Muscle layer of duodenum (tissue), 2 donors: ENCODE measurements around the gene RPH3AL.

Experiments used
- H3K27ac ChIP-seq: one replicate; pipeline ENCODE4 v1.7.0; 2013; ENCODE audit warnings: mild to moderate bottlenecking, low read length
- H3K27me3 ChIP-seq: one replicate; pipeline ENCODE4 v1.7.0; 2013; ENCODE audit warnings: low read depth, mild to moderate bottlenecking, control low read depth, low read length
- H3K36me3 ChIP-seq, 2 donors: one replicate each; pipeline ENCODE4 v1.7.0; 2013; ENCODE audit warnings: low read length in 2 of 2, control low read depth in 1 of 2, mild to moderate bottlenecking in 1 of 2; ENCODE audit not compliant: insufficient read depth in 2 of 2, control insufficient read depth in 1 of 2
- H3K4me1 ChIP-seq, 2 donors: one replicate each; pipeline ENCODE4 v1.7.0; 2013; ENCODE audit warnings: low read length in 2 of 2, mild to moderate bottlenecking in 2 of 2, control low read depth in 1 of 2, moderate library complexity in 1 of 2; ENCODE audit not compliant: insufficient read depth in 2 of 2, control insufficient read depth in 1 of 2
- H3K4me3 ChIP-seq, 2 donors: one replicate each; pipeline ENCODE4 v1.7.0; 2013; ENCODE audit warnings: low read length in 2 of 2, low read depth in 1 of 2, mild to moderate bottlenecking in 1 of 2
- H3K9me3 ChIP-seq, 2 donors: one replicate each; pipeline ENCODE4 v1.7.0; 2013; ENCODE audit warnings: low read length in 2 of 2, control low read depth in 1 of 2, mild to moderate bottlenecking in 1 of 2; ENCODE audit not compliant: control insufficient read depth in 1 of 2
- donor health status: healthy.

Gene RPH3AL

GRCh38 chr17:330993-331701, 21.5 kb downstream of the RPH3AL start:
- H3K4me3 ChIP-seq: peak overlapping the region; percentile 33 to 48
- peak overlapping the region; percentile 10 for H3K27ac ChIP-seq
- peaks cover 0 to 14% of the 10 kb centered on the region in 2 donors for H3K4me1 ChIP-seq
- H3K9me3 ChIP-seq: no peaks in the 10 kb centered on the region
- H3K27me3 ChIP-seq: no peaks in the 10 kb centered on the region
- no peaks in the 10 kb centered on the region for H3K36me3 ChIP-seq

GRCh38 chr17:329784-330420, 22.7 kb downstream of the RPH3AL start:
- H3K27ac ChIP-seq: no peak overlapping the region
- no peak overlapping the region for H3K4me3 ChIP-seq
- H3K36me3 ChIP-seq: peaks cover 0 to 6% of the 10 kb centered on the region in 2 donors
- H3K9me3 ChIP-seq: no peaks in the 10 kb centered on the region
- peaks cover 0 to 7% of the 10 kb centered on the region in 2 donors for H3K4me1 ChIP-seq
- no peaks in the 10 kb centered on the region for H3K27me3 ChIP-seq

GRCh38 chr17:327971-328370, 24.6 kb downstream of the RPH3AL start:
- Histone ChIP-seq H3K27me3 (no peaks in the 10 kb centered on the region), H3K27ac (no peak overlapping the region), H3K4me1 (no peaks in the 10 kb centered on the region), H3K9me3 (no peaks in the 10 kb centered on the region), H3K4me3 (no peak overlapping the region), H3K36me3 (peaks cover 0 to 6% of the 10 kb centered on the region in 2 donors)

- H3K4me1 ChIP-seq: no peaks in the 10 kb centered on the region
- H3K9me3 ChIP-seq: no peaks in the 10 kb centered on the region
- H3K27me3 ChIP-seq: no peaks in the 10 kb centered on the region
- H3K36me3 ChIP-seq: peaks cover 0 to 6% of the 10 kb centered on the region in 2 donors
- no peak overlapping the region for H3K4me3 ChIP-seq
- no peak overlapping the region for H3K27ac ChIP-seq
Observed at GRCh38 chr17:327296-327695, 25.3 kb downstream of the RPH3AL start.

GRCh38 chr17:326010-326621, 26.5 kb downstream of the RPH3AL start:
- H3K36me3 ChIP-seq: peaks cover 0 to 6% of the 10 kb centered on the region in 2 donors
- H3K4me3 ChIP-seq: no peak overlapping the region
- no peaks in the 10 kb centered on the region for H3K4me1 ChIP-seq
- no peaks in the 10 kb centered on the region for H3K9me3 ChIP-seq
- no peak overlapping the region for H3K27ac ChIP-seq
- no peaks in the 10 kb centered on the region for H3K27me3 ChIP-seq

- no peaks in the 10 kb centered on the region for H3K27me3 ChIP-seq
- no peaks in the 10 kb centered on the region for H3K9me3 ChIP-seq
- H3K4me3 ChIP-seq: no peak overlapping the region
- H3K4me1 ChIP-seq: no peaks in the 10 kb centered on the region
- H3K27ac ChIP-seq: no peak overlapping the region
- H3K36me3 ChIP-seq: peaks cover 0 to 6% of the 10 kb centered on the region in 2 donors
Observed at GRCh38 chr17:325270-326009, 27.2 kb downstream of the RPH3AL start.

GRCh38 chr17:323721-324571, 28.7 kb downstream of the RPH3AL start:
- H3K9me3 ChIP-seq: no peaks in the 10 kb centered on the region
- H3K27me3 ChIP-seq: no peaks in the 10 kb centered on the region
- no peak overlapping the region for H3K4me3 ChIP-seq
- no peak overlapping the region for H3K27ac ChIP-seq
- H3K4me1 ChIP-seq: no peaks in the 10 kb centered on the region
- peaks cover 0 to 8% of the 10 kb centered on the region in 2 donors for H3K36me3 ChIP-seq

GRCh38 chr17:323181-323580, 29.4 kb downstream of the RPH3AL start:
- peaks cover 0 to 12% of the 10 kb centered on the region in 2 donors for H3K36me3 ChIP-seq
- H3K27me3 ChIP-seq: no peaks in the 10 kb centered on the region
- H3K4me3 ChIP-seq: no peak overlapping the region
- no peaks in the 10 kb centered on the region for H3K4me1 ChIP-seq
- H3K9me3 ChIP-seq: no peaks in the 10 kb centered on the region
- H3K27ac ChIP-seq: no peak overlapping the region

GRCh38 chr17:322006-322780, 30.4 kb downstream of the RPH3AL start:
- H3K27me3 ChIP-seq: no peaks in the 10 kb centered on the region
- no peaks in the 10 kb centered on the region for H3K9me3 ChIP-seq
- H3K4me3 ChIP-seq: no peak overlapping the region
- H3K36me3 ChIP-seq: peaks cover 0 to 12% of the 10 kb centered on the region in 2 donors
- no peak overlapping the region for H3K27ac ChIP-seq
- H3K4me1 ChIP-seq: no peaks in the 10 kb centered on the region

- Histone ChIP-seq H3K27me3 (no peaks in the 10 kb centered on the region), H3K36me3 (peaks cover 0 to 12% of the 10 kb centered on the region in 2 donors), H3K9me3 (no peaks in the 10 kb centered on the region), H3K27ac (no peak overlapping the region), H3K4me3 (no peak overlapping the region), H3K4me1 (no peaks in the 10 kb centered on the region)
Observed at GRCh38 chr17:321386-321941, 31.1 kb downstream of the RPH3AL start.
